NAMALWA (cell line): ENCODE data around the gene KIF23.

Experiments
- DNase-seq: peaks from one replicate; pipeline ENCODE4 v3.0.0-alpha.2; 2015; ENCODE audit warnings: low spot score

The KIF23 gene

DNA sequence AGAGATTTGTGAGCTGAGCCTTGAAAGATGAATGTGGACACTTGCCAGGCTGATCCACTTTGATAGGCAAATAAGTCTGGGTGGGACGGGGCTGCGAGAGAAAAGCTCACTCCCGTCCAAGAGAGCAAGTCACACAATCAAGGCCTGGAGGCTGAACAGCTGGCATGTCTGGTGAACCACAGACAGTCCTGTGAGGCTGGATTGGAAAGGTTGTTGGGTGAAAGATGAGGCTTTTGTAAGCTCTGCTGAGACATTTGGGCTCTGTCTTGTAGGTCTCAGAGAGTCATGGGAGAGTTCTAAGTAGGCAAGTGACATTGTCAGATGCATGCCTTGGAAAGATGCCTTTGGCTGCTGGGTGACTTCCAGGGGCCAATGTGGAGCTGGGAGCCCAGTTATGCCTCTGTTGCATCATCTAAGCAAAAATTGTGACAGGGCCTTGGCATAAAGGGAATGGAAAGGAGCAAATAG lies 76.9 kb downstream of the KIF23 start:
- DNase-seq = no peak

DNA sequence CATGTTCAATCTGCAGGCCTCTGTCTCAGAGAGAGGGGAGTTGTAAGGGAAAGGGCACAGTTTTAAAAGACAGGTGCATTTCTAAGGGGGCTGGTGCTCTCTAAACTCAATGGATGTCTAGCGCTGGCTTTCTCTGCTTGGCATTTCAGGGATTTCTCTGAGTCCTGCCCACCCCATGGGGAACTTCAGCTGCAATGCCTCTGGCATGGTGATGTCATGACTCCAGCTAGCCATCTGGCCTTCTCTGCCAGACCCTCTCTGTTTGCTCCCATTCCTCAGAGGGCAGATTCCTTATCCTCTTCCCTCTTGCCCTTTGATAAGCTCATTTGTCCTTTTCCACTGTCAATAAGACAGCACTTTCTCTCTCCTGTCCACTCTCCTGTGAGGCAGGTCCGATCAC lies 79.3 kb downstream of the KIF23 start:
- DNase-seq = no peak

DNA sequence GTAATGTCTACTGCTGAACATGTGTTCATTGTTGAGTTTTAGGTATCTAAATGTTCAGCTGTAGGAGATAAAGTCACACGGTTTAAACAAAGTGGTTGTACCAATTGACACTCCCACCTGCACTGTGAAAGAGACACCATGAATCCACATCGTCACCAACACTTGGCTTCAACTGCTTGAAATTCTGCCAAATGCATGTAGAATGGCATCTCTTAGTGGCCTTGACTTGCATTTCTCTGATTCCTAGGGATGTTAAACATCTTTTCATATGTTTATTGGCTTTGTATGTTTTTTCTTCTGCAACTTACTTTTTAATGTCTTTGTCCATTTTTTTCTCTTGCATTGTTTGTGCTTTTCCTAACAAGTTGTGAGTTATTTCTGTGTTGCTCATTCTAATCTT lies 81.9 kb downstream of the KIF23 start:
- no peak for DNase-seq

DNA sequence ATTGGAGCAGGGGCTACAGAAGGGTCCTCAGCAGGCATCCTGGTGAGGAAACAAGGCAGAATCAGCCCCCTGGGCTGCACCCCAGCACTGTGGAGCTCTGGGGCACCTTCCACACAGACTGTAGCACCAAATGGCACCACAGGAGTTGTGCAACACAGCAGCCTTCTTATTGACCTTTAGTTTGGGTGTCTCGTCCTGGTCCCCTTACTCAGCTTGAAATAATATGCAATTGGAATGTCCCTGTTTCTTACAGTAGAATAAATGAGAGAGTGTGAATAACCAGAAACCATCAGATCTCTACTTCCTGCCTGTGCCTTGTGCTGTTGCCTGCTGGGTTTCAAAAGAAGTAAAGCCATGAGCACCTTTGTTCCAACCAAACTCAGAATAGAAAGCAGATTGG lies 82.9 kb downstream of the KIF23 start:
- DNase-seq = no peak

DNA sequence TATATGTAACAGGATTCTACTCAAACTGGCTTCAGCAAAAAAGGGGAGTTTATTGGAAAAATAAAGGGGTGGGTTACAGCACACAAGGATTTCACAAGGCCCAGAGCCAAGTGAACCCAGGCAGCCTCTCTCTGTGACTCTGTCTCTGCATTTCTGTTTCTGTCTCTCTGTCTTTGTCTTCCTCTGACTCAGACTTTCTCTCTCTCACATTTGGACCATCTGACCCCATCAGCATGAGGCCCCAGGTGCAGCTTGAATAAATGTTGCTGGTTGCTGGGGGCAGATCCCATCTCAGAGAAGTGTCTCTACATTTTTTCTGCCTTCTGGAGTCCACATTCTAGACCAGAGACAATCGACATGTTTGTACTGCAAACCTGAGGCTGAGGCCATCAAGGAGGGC lies 83.5 kb downstream of the KIF23 start:
- no peak for DNase-seq
